ENCODE measurements around the gene GP2.

DNA sequence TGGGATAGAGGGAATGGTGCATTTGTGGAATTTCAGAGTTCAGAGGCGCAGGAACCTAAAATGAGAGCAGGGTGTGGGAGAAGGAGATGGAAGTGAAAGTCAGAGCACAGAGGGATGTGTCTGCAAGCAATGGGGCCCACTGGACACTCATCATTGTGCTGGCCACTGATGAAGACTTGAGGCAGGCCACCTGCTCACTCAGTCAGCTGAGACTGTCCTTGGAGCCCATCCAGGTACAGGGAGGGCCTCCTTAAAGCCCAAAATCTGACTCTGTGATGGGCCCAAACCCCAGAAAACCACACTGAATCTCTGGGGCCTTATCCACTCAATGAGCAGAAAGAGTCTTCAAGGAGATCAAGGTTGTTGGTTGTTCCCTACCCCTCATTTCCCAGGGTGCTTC is 5.6 kb downstream of the GP2 start:
- TF ChIP-seq POLR2A (IDR thresholded peaks at IDR 0.05) (no peak), EP300 (IDR thresholded peaks at IDR 0.05) (no peak), CTCF (IDR thresholded peaks at IDR 0.05) (no peak)

Measured in tibial nerve (tissue), 4 donors.